Gastrocnemius medialis (tissue), 4 donors: ENCODE measurements around the gene HEPHL1.

Experiments used
- CTCF ChIP-seq, 5 experiments: fragments of 450-650 bp in 3 of 5; fragments of 200-600 bp in 2 of 5; sonication (generic) in 2 of 5; IDR thresholded peaks in 4 of 5; conservative IDR thresholded peaks in 1 of 5; 1 replicate in 4 of 5; 2 replicates in 1 of 5; pipeline ENCODE4 v1.5.1; 2016 to 2019; ENCODE audit warnings: antibody characterized with exemption in 5 of 5, mild to moderate bottlenecking in 3 of 5, moderate library complexity in 3 of 5
- POLR2A ChIP-seq, 2 donors: fragments of 450-650 bp; IDR thresholded peaks; one replicate each; pipeline ENCODE4 v1.6.1; 2017; ENCODE audit warnings: antibody characterized with exemption in 2 of 2, mild to moderate bottlenecking in 2 of 2, moderate library complexity in 2 of 2

GRCh38 chr11:94023856-94024255 lies 2.7 kb downstream of the HEPHL1 start:
- TF ChIP-seq CTCF (IDR thresholded peaks at IDR 0.05 in 4 of 5, conservative IDR thresholded peaks at IDR 0.05 in 1 of 5) (no peak), POLR2A (IDR thresholded peaks at IDR 0.05) (no peak)
